Measurements from ENCODE around the gene NR1D2. TPM values are rescaled to one million over a fixed set of nuclear protein-coding genes. Genes with fewer than 3 reads are reported as not detected.

The NR1D2 gene
- total RNA-seq, 1 donor from 2014 or later = 19.4 TPM

- H3K27me3 ChIP-seq = no peaks in the 10 kb centered on the region
- no peak overlapping the region for H3K27ac ChIP-seq
- no peak for DNase-seq (ENCODE audit: extremely low spot score in 2 of 2)
- no peak overlapping the region for H3K4me3 ChIP-seq
- intact Hi-C loops (cut with DNase I) = no loop called here
- TF ChIP-seq POLR2AphosphoS5 (IDR thresholded peaks at IDR 0.05; ENCODE audit: insufficient read depth in 1 of 2, low read depth in 1 of 2) (no peak), CTCF (IDR thresholded peaks at IDR 0.05) (no peak), POLR2A (IDR thresholded peaks at IDR 0.05) (no peak)
- H3K36me3 ChIP-seq = no peaks in the 10 kb centered on the region
- no peaks in the 10 kb centered on the region for H3K9me3 ChIP-seq
- H3K4me1 ChIP-seq = no peaks in the 10 kb centered on the region
These were observed 82.9 kb downstream of the NR1D2 start for GRCh38 chr3:24027946-24028345.

Other genes starting within 250 kb of the NR1D2 start
- gene UBE2E1, start 139.3 kb upstream of the NR1D2 start, total RNA-seq = 124 TPM
- 9.1 TPM for gene NKIRAS1, start 28.3 kb upstream of the NR1D2 start, total RNA-seq
- gene RPL15, start 28.2 kb upstream of the NR1D2 start, total RNA-seq = 2,641 TPM

Data from vagina (tissue), 2 donors.